ENCODE results near the gene THBD.

The THBD gene

DNA sequence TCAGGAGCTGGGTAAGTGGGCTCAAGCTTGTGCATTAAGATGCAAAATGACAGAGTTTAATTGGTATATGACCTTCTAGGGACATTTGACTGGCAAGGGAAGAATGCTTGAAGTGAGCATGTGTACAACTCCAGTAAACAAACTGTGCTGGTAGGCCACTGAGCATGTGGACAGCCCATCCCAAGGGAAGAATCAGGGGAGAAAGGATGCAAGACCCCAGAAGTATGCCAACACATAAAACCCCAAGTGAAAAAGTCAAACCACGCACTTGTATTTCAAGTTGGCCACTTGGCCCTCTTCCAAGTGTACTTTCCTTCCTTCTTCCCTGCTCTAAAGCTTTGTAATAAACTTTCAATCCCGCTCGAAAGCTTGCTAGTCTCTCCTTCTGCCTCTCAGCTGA, 10.4 kb upstream of the THBD start:
- no peak overlapping the region for H3K27ac ChIP-seq (ENCODE audit: low read length)
- H3K27me3 ChIP-seq (ENCODE audit: low read depth, low read length): no peaks in the 10 kb centered on the region
- no peaks in the 10 kb centered on the region for H3K9me3 ChIP-seq (ENCODE audit: control insufficient read depth in 1 of 2, low read length in 2 of 2)
- no peaks in the 10 kb centered on the region for H3K36me3 ChIP-seq (ENCODE audit: control insufficient read depth in 1 of 2, insufficient read depth in 2 of 2, low read length in 2 of 2)
- peaks cover 15 to 29% of the 10 kb centered on the region in 2 donors for H3K4me1 ChIP-seq (ENCODE audit: control insufficient read depth in 1 of 2, insufficient read depth in 2 of 2, low read length in 2 of 2)
- no peak overlapping the region for H3K4me3 ChIP-seq (ENCODE audit: low read depth in 1 of 2, low read length in 2 of 2)

DNA sequence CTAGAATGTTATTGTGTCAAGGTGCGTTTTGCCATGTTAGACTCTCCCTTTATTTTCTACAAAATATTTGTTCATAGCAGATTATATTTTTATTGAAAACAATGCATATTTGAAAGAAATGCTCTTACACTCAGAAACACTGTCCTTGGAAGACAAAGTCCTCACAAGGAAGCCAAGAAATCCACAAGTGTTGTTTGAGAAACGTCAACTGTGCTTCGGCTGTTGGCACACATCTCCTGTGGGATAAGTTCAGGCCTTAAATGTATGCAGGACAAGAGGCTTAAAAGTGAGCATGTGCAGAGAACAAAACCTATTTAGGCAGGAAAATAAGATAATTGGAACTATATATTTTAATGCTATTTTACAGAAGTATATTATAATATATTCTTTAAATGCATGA, 9.5 kb upstream of the THBD start:
- H3K4me1 ChIP-seq (ENCODE audit: control insufficient read depth in 1 of 2, insufficient read depth in 2 of 2, low read length in 2 of 2): peaks cover 15 to 29% of the 10 kb centered on the region in 2 donors
- no peak overlapping the region for H3K4me3 ChIP-seq (ENCODE audit: low read depth in 1 of 2, low read length in 2 of 2)
- H3K9me3 ChIP-seq (ENCODE audit: control insufficient read depth in 1 of 2, low read length in 2 of 2): no peaks in the 10 kb centered on the region
- no peak overlapping the region for H3K27ac ChIP-seq (ENCODE audit: low read length)
- no peaks in the 10 kb centered on the region for H3K36me3 ChIP-seq (ENCODE audit: control insufficient read depth in 1 of 2, insufficient read depth in 2 of 2, low read length in 2 of 2)
- H3K27me3 ChIP-seq (ENCODE audit: low read depth, low read length): no peaks in the 10 kb centered on the region

DNA sequence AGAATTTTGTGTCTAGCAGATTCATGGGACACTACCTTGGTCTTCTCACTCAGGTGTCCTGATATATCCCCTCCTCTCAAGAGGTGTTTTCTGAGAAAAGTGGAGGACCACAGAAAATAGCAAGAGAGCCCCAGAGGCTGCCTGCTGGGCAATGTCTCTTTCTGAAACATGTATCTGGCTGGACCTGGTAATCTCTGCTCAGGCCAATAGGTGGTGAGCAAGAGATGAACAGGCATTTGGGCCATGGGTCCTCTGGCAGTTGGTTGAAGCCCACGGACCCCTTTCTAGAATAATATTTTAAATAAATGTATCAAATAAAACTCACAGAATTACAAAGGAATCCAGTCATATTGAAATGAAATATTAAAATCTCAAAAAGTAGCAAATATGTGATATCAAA, 8.8 kb upstream of the THBD start:
- Histone ChIP-seq H3K27ac (ENCODE audit: low read length) (no peak overlapping the region), H3K27me3 (ENCODE audit: low read depth, low read length) (no peaks in the 10 kb centered on the region), H3K9me3 (ENCODE audit: control insufficient read depth in 1 of 2, low read length in 2 of 2) (no peaks in the 10 kb centered on the region), H3K36me3 (ENCODE audit: control insufficient read depth in 1 of 2, insufficient read depth in 2 of 2, low read length in 2 of 2) (no peaks in the 10 kb centered on the region), H3K4me3 (ENCODE audit: low read depth in 1 of 2, low read length in 2 of 2) (no peak overlapping the region), H3K4me1 (ENCODE audit: control insufficient read depth in 1 of 2, insufficient read depth in 2 of 2, low read length in 2 of 2) (peaks cover 15 to 29% of the 10 kb centered on the region in 2 donors)

DNA sequence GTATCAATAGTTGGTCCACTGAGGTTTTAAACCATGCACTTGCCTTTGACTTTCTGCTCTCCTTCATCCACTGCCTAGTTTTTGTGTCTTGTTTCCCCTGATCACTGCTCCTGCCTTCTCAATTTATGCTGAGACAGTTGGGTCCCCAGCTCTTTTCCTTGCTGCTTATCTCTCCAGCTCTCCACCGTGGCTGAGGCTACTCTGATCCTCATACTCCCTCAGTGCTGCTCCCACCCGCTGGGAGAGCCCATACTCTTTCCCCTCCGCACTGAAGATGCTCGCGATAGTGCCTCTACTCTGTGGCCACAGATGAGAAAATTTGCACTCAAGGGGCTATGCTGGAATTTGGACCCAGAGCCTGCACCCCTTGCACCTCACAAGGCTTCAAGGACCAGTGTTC, 3.4 kb upstream of the THBD start:
- Histone ChIP-seq H3K4me3 (ENCODE audit: low read depth in 1 of 2, low read length in 2 of 2) (no peak overlapping the region), H3K4me1 (ENCODE audit: control insufficient read depth in 1 of 2, insufficient read depth in 2 of 2, low read length in 2 of 2) (peaks cover 0 to 32% of the 10 kb centered on the region in 2 donors), H3K9me3 (ENCODE audit: control insufficient read depth in 1 of 2, low read length in 2 of 2) (no peaks in the 10 kb centered on the region), H3K36me3 (ENCODE audit: control insufficient read depth in 1 of 2, insufficient read depth in 2 of 2, low read length in 2 of 2) (no peaks in the 10 kb centered on the region), H3K27ac (ENCODE audit: low read length) (no peak overlapping the region), H3K27me3 (ENCODE audit: low read depth, low read length) (peaks cover 12% of the 10 kb centered on the region)

DNA sequence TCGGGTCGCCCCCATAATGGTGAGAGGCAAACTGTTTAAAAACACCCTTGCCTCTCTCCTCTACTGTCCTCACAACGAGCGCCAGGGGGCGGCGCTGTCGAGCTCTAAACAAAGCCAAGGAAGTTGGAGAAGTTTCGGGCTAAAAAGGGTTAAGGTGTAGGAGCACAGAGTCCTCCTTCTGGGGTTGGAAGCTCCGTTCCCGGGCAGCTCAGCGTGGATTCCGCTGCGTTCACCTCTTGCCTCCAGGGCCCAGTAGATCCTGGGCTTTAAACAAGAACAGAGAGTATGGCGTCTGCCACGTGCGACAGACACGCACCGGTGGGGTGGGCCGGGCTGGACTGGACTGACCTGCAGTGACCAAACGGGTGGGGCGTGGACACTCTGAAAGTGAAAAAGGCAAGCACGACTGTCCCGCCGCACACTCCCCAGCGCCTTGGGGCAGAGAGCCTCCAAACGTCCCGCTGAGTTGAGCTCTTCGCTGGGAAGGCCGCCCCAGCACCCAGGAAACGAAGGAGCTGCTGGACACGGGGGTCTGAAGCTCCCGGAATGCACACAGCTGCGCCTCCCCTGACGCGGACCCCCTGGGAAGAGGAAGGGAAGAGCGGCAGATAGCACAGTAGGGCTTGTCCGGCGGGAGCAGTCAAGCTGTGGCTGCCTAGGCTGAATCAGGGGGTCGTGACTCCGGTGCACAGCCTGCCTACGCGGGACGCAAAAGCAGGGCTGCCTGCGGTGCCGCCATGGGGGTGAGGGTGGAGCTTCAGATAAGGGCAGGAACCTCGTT, 1.6 kb upstream of the THBD start:
- Histone ChIP-seq H3K4me1 (ENCODE audit: control insufficient read depth in 1 of 2, insufficient read depth in 2 of 2, low read length in 2 of 2) (peaks cover 0 to 37% of the 10 kb centered on the region in 2 donors), H3K36me3 (ENCODE audit: control insufficient read depth in 1 of 2, insufficient read depth in 2 of 2, low read length in 2 of 2) (no peaks in the 10 kb centered on the region), H3K27me3 (ENCODE audit: low read depth, low read length) (peaks cover 17% of the 10 kb centered on the region), H3K4me3 (ENCODE audit: low read depth in 1 of 2, low read length in 2 of 2) (peak overlapping the region; percentile 62 to 69), H3K9me3 (ENCODE audit: control insufficient read depth in 1 of 2, low read length in 2 of 2) (no peaks in the 10 kb centered on the region), H3K27ac (ENCODE audit: low read length) (peak overlapping the region; percentile 60)

DNA sequence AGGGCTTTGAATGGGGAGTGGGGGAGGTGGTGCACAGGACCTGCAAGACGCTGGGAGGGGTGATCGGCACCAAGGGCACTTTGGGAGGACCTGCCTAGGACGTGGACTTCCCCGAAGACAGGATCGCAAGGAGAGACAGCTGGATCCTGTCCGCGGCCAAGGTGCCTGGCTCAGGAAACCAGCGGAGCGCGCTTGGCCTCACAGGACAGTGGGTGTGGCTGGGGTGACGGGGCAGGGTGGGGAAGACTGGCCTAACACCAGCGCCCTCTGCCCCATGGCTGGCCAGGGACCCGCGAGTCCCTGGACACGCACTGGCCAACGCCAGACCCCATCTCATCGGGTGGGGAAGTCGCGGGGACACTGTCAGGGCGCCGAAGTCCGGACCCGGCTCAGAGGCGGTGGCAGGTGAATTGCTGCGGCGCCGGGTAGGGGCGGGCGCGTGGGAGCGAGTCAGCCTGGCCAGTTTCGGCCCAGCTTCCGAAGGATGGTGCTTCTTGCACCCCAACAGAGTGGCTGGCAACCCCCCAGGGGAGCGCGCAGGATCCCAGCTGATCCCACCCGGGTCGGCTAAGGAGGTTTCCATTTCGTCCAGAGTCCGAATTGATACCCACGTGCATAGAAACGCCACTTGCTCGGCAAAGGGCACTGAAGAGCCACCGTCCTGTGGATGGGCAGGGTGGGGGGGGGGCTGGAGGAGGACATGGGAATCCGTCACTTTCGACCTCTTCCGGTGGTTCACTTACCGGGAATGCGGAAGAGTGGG, 785 bp upstream of the THBD start:
- H3K36me3 ChIP-seq (ENCODE audit: control insufficient read depth in 1 of 2, insufficient read depth in 2 of 2, low read length in 2 of 2): no peaks in the 10 kb centered on the region
- H3K4me3 ChIP-seq (ENCODE audit: low read depth in 1 of 2, low read length in 2 of 2): peak overlapping the region; percentile 62 to 69
- no peaks in the 10 kb centered on the region for H3K9me3 ChIP-seq (ENCODE audit: control insufficient read depth in 1 of 2, low read length in 2 of 2)
- H3K27ac ChIP-seq (ENCODE audit: low read length): peak overlapping the region; percentile 16
- H3K4me1 ChIP-seq (ENCODE audit: control insufficient read depth in 1 of 2, insufficient read depth in 2 of 2, low read length in 2 of 2): peaks cover 0 to 37% of the 10 kb centered on the region in 2 donors
- H3K27me3 ChIP-seq (ENCODE audit: low read depth, low read length): peaks cover 17% of the 10 kb centered on the region

DNA sequence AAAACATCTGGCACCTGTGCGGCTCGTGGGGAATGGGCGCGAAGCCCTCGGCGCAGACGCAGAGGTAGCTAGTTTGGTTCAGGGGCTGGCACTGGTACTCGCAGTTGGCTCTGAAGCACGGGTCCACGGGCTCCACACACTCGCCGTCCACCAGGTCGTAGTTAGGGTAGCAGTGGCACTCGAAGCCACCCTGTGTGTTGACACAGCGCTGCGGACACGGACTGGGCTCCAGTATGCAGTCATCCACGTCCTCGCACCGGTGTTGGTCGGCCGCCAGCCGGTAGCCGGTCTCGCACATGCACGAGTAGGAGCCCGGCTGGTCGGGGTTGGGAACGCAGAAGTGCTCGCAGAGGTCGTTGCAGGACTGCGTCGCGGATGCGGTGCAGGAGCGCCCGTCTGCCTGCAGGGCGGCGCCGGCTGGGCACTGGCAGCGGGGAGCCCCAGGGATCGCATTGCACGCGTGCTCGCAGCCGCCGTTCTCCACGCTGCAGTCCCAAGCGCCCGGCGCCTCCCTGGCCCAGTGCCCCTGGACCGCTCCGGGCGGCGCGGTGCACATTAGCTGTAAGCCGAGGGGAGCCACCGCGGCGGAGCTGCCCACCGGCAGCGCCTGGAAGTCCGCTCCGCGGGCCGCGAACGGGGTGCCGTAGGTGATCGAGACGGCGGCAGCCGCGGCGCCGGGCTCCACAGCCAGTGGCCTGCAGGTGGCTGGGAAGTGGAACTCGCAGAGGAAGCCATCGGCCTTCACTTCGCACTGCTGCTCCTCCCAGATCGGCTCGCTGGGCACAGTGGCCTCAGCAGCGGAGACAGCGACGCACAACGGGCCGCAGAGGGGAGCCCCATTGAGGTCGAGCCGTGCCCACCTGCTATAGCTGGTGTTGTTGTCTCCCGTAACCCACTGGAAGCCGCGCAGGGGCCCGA, 930 bp downstream of the THBD start:
- peaks cover 0 to 37% of the 10 kb centered on the region in 2 donors for H3K4me1 ChIP-seq (ENCODE audit: control insufficient read depth in 1 of 2, insufficient read depth in 2 of 2, low read length in 2 of 2)
- H3K27me3 ChIP-seq (ENCODE audit: low read depth, low read length): peaks cover 17% of the 10 kb centered on the region
- no peaks in the 10 kb centered on the region for H3K36me3 ChIP-seq (ENCODE audit: control insufficient read depth in 1 of 2, insufficient read depth in 2 of 2, low read length in 2 of 2)
- no peaks in the 10 kb centered on the region for H3K9me3 ChIP-seq (ENCODE audit: control insufficient read depth in 1 of 2, low read length in 2 of 2)
- peak overlapping the region; percentile 62 to 69 for H3K4me3 ChIP-seq (ENCODE audit: low read depth in 1 of 2, low read length in 2 of 2)
- H3K27ac ChIP-seq (ENCODE audit: low read length): no peak overlapping the region

DNA sequence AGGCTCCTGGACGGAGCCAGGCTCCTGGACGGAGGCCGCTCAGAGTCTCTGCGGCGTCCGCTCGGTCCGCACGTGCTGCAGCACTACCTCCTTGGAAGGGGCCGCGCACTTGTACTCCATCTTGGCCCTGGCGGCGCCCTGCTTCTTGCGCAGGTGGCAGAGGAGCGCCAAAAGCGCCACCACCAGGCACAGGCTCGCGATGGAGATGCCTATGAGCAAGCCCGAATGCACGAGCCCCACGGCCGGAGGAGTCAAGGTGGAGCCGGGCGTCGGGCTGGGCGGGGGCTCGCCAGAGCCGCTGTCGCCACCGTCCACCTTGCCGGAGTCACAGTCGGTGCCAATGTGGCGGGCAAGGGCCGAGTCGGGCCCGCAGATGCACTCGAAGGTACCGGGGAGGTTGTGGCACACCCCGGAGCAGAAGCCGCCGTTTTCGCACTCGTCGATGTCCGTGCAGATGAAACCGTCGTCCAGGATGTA, 1.7 kb downstream of the THBD start:
- peaks cover 0 to 37% of the 10 kb centered on the region in 2 donors for H3K4me1 ChIP-seq (ENCODE audit: control insufficient read depth in 1 of 2, insufficient read depth in 2 of 2, low read length in 2 of 2)
- no peak overlapping the region for H3K27ac ChIP-seq (ENCODE audit: low read length)
- peaks cover 17% of the 10 kb centered on the region for H3K27me3 ChIP-seq (ENCODE audit: low read depth, low read length)

DNA sequence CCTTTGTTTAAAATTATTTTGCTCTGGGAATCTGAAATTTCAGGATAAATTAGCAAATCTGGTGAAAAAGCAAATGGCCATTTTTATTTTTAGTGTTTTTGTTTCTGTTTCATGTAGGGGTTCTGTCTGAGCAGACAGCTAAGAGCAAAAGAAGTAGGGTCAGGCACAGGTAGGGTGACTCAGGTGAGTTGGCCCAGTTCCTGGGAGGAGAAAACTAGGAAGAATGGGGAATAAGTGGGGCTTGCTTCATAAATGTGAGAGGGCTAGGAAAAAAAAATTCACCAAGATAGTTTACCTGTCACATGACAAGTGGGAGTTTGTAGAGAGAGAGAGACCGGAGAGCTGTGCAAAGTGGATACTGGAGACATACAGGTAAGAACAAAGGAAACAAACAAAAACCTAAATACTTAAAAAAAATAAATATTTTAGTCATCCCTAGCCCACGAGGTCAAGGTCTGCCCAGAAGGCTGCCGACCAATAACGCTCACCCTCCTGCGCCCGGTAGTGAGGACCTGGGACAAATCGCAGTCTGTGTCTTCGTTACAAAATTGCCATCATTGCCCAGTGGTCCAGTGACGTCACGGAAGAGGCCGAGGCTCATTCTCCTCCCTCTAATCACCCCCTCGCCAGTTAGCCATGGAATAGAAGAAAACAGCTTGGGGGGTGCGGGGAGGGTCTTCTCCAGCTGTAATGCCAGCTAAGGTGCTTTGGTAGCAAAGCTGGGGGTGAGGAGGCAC, 2.3 kb downstream of the THBD start:
- H3K4me3 ChIP-seq (ENCODE audit: low read depth in 1 of 2, low read length in 2 of 2): peak overlapping the region; percentile 62 to 69
- H3K36me3 ChIP-seq (ENCODE audit: control insufficient read depth in 1 of 2, insufficient read depth in 2 of 2, low read length in 2 of 2): no peaks in the 10 kb centered on the region
- no peaks in the 10 kb centered on the region for H3K9me3 ChIP-seq (ENCODE audit: control insufficient read depth in 1 of 2, low read length in 2 of 2)
- peaks cover 17% of the 10 kb centered on the region for H3K27me3 ChIP-seq (ENCODE audit: low read depth, low read length)
- H3K27ac ChIP-seq (ENCODE audit: low read length): no peak overlapping the region
- H3K4me1 ChIP-seq (ENCODE audit: control insufficient read depth in 1 of 2, insufficient read depth in 2 of 2, low read length in 2 of 2): peaks cover 0 to 37% of the 10 kb centered on the region in 2 donors

More for the DNA sequence above, 1.7 kb downstream of the THBD start:
- Histone ChIP-seq H3K36me3 (ENCODE audit: control insufficient read depth in 1 of 2, insufficient read depth in 2 of 2, low read length in 2 of 2) (no peaks in the 10 kb centered on the region), H3K9me3 (ENCODE audit: control insufficient read depth in 1 of 2, low read length in 2 of 2) (no peaks in the 10 kb centered on the region), H3K4me3 (ENCODE audit: low read depth in 1 of 2, low read length in 2 of 2) (peak overlapping the region; percentile 62 to 69)

DNA sequence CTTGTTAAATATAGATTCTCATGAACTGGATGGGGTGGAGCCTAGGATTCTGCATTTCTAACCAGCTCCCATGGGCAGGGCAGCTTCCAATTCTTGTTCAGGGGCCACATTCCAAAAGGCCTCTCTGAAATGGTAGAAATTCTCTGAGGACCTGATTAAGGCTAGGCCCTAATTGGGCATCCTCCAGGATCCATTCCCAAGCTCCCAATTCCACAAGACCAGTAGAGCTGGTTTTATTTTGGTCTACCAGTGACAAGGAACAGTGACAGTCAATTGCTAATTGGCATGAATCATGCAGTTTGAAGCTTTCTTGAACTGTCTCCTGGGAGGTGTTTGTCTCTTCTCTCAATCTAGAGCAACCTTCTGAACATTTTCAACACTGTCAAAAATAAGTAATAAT, 3.0 kb downstream of the THBD start:
- Histone ChIP-seq H3K27ac (ENCODE audit: low read length) (no peak overlapping the region), H3K27me3 (ENCODE audit: low read depth, low read length) (peaks cover 17% of the 10 kb centered on the region), H3K4me1 (ENCODE audit: control insufficient read depth in 1 of 2, insufficient read depth in 2 of 2, low read length in 2 of 2) (peaks cover 0 to 37% of the 10 kb centered on the region in 2 donors), H3K4me3 (ENCODE audit: low read depth in 1 of 2, low read length in 2 of 2) (peak overlapping the region; percentile 62 to 69), H3K36me3 (ENCODE audit: control insufficient read depth in 1 of 2, insufficient read depth in 2 of 2, low read length in 2 of 2) (no peaks in the 10 kb centered on the region), H3K9me3 (ENCODE audit: control insufficient read depth in 1 of 2, low read length in 2 of 2) (no peaks in the 10 kb centered on the region)
